ENCODE measurements around the gene MRPS30. TPM values are rescaled to one million over a fixed set of nuclear protein-coding genes. Genes with fewer than 3 reads are reported as not detected.
A peak's percentile ranks its signal among the peaks of the same experiment; 100 is the strongest.

The MRPS30 gene
- total RNA-seq, 1 experiment from 2014 or later: 101 TPM

- no peaks in the 10 kb centered on the region for H3K9me3 ChIP-seq (ENCODE audit: control insufficient read depth in 1 of 2, insufficient read depth in 1 of 2, low read depth in 1 of 2, low read length in 2 of 2)
- TF ChIP-seq RAD21 (IDR thresholded peaks at IDR 0.05; ENCODE audit: low read depth) (peak; percentile 81), CTCF (IDR thresholded peaks at IDR 0.05 in 2 of 3, conservative IDR thresholded peaks at IDR 0.05 in 1 of 3; ENCODE audit: borderline replicate concordance in 1 of 3, insufficient read depth in 1 of 3, low read depth in 2 of 3, low read length in 2 of 3) (peak; percentile 35 to 66 (median 59)), ZNF274 (IDR thresholded peaks at IDR 0.05; ENCODE audit: low read depth, low read length) (no peak), SRF (IDR thresholded peaks at IDR 0.05; ENCODE audit: low read depth) (no peak), ATF3 (IDR thresholded peaks at IDR 0.05) (no peak), ZFX (IDR thresholded peaks at IDR 0.05) (no peak)
- H3K9me2 ChIP-seq (ENCODE audit: insufficient read depth): no peaks in the 10 kb centered on the region
- ChIA-PET POLR2A (no interaction called here), RAD21 (ENCODE audit: low non-redundant PET in 1 of 2, low total read pairs in 2 of 2, uncharacterized antibody in 2 of 2, unreplicated experiment in 2 of 2) (interaction anchor here in 1 of 2 experiments (1.1 kb wide), 1 partner anchor 1143 kb away, joined by 4 read pairs; no protein-coding TSS in a partner anchor), CTCF (interaction anchor here (0.6 to 1.7 kb wide), 18 partner anchors 11 to 1290 kb away, joined by 3 to 18 read pairs (median 3); partner anchors contain the start of gene TMEM267)
- ATAC-seq (no peak; the same call in 1 of the 2 replicates), DNase-seq (ENCODE audit: low read depth, low spot score) (peak; percentile 38)
- no peak overlapping the region for H3K27ac ChIP-seq (ENCODE audit: low read depth, low read length)
- BruUV-seq (replicated peaks): no TSS peak
- no peak overlapping the region for H3K9ac ChIP-seq (ENCODE audit: low read length)
- intact Hi-C loops (cut with micrococcal nuclease): loop anchor here (1.0 to 10.0 kb wide), 5 partner anchors 238 to 1147 kb away; no protein-coding TSS in a partner anchor
- H2AFZ ChIP-seq (ENCODE audit: low read depth, low read length, poor library complexity, severe bottlenecking): no peak overlapping the region
- H3K36me3 ChIP-seq (ENCODE audit: control insufficient read depth in 1 of 2, insufficient read depth in 2 of 2, low read length in 2 of 2): no peaks in the 10 kb centered on the region
- no peak overlapping the region for H3K4me2 ChIP-seq (ENCODE audit: low read length)
- H4K20me1 ChIP-seq (ENCODE audit: insufficient read depth): no peaks in the 10 kb centered on the region
- no peaks in the 10 kb centered on the region for H3K27me3 ChIP-seq (ENCODE audit: insufficient read depth, low read length)
- no peaks in the 10 kb centered on the region for H3K79me2 ChIP-seq (ENCODE audit: insufficient read depth, low read length)
- H3K4me3 ChIP-seq (replicated peaks in 1 of 2; ENCODE audit: low read depth in 1 of 2, low read length in 2 of 2): no peak overlapping the region
- H3K4me1 ChIP-seq (ENCODE audit: control insufficient read depth in 1 of 2, insufficient read depth in 2 of 2, low read length in 2 of 2): no peaks in the 10 kb centered on the region
These were observed 34.4 kb upstream of the MRPS30 start for GRCh38 chr5:44774279-44774880.

- Histone ChIP-seq H3K4me3 (replicated peaks in 1 of 2; ENCODE audit: low read depth in 1 of 2, low read length in 2 of 2) (no peak overlapping the region), H3K9me2 (ENCODE audit: insufficient read depth) (no peaks in the 10 kb centered on the region), H4K20me1 (ENCODE audit: insufficient read depth) (no peaks in the 10 kb centered on the region), H3K9ac (ENCODE audit: low read length) (no peak overlapping the region), H3K27ac (ENCODE audit: low read depth, low read length) (no peak overlapping the region), H2AFZ (ENCODE audit: low read depth, low read length, poor library complexity, severe bottlenecking) (no peak overlapping the region), H3K4me2 (ENCODE audit: low read length) (no peak overlapping the region), H3K27me3 (ENCODE audit: insufficient read depth, low read length) (no peaks in the 10 kb centered on the region), H3K4me1 (ENCODE audit: control insufficient read depth in 1 of 2, insufficient read depth in 2 of 2, low read length in 2 of 2) (no peaks in the 10 kb centered on the region), H3K36me3 (ENCODE audit: control insufficient read depth in 1 of 2, insufficient read depth in 2 of 2, low read length in 2 of 2) (no peaks in the 10 kb centered on the region), H3K79me2 (ENCODE audit: insufficient read depth, low read length) (no peaks in the 10 kb centered on the region), H3K9me3 (ENCODE audit: control insufficient read depth in 1 of 2, insufficient read depth in 1 of 2, low read depth in 1 of 2, low read length in 2 of 2) (no peaks in the 10 kb centered on the region)
- TF ChIP-seq ZFX (IDR thresholded peaks at IDR 0.05) (no peak), EGR1 (IDR thresholded peaks at IDR 0.05; ENCODE audit: low read depth) (no peak), REST (IDR thresholded peaks at IDR 0.05; ENCODE audit: low read depth) (no peak), EZH2 (IDR thresholded peaks at IDR 0.05) (no peak), POLR2A (IDR thresholded peaks at IDR 0.05; ENCODE audit: borderline replicate concordance, extremely low read depth, insufficient read depth, insufficient read length) (no peak), CBX3 (IDR thresholded peaks at IDR 0.05; ENCODE audit: low read depth) (no peak), ELF1 (IDR thresholded peaks at IDR 0.05; ENCODE audit: borderline replicate concordance, low read depth) (no peak), EZH2phosphoT487 (IDR thresholded peaks at IDR 0.05; ENCODE audit: borderline replicate concordance) (no peak), YY1 (IDR thresholded peaks at IDR 0.05; ENCODE audit: extremely low read depth, insufficient replicate concordance, low read depth, low read length) (no peak)
- POLR2A ChIA-PET: no interaction called here
- ATAC-seq: no peak
- BruUV-seq (replicated peaks): no TSS peak
- RAD21 ChIA-PET (ENCODE audit: low non-redundant PET in 1 of 2, low total read pairs in 2 of 2, uncharacterized antibody in 2 of 2, unreplicated experiment in 2 of 2): no interaction called here
- DNase-seq (ENCODE audit: low read depth, low spot score): no peak
- intact Hi-C loops (cut with micrococcal nuclease): loop anchor here (10.0 kb wide), 1 partner anchor 444 kb away; no protein-coding TSS in a partner anchor
- CTCF ChIA-PET: no interaction called here
These were observed 29.6 kb upstream of the MRPS30 start for GRCh38 chr5:44779167-44779566.

All from HCT116 (cell line).